HEK293 (cell line): ENCODE results near the gene C11orf21.

ENCODE experiments used
- BCL11B ChIP-seq: fragments of 450-650 bp; formaldehyde crosslinking; IDR thresholded peaks from 2 replicates; pipeline ENCODE4 v1.5.1; 2016; ENCODE audit warnings: low read depth, missing biosample characterization, missing genetic modification characterization
- ZBTB26 ChIP-seq: fragments of 450-650 bp; formaldehyde crosslinking; optimal IDR thresholded peaks from 2 replicates; pipeline ENCODE3; 2016; ENCODE audit warnings: missing biosample characterization, mild to moderate bottlenecking, missing genetic modification characterization
- ZBTB8A ChIP-seq: fragments of 450-650 bp; formaldehyde crosslinking; IDR thresholded peaks from 2 replicates; pipeline ENCODE4 v1.5.1; 2016; ENCODE audit warnings: missing biosample characterization, missing genetic modification characterization
- ZNF24 ChIP-seq: fragments of 450-650 bp; formaldehyde crosslinking; IDR thresholded peaks from 2 replicates; pipeline ENCODE4 v1.5.1; 2016; ENCODE audit warnings: missing biosample characterization, missing genetic modification characterization
- ZSCAN18 ChIP-seq: fragments of 450-650 bp; formaldehyde crosslinking; IDR thresholded peaks from 2 replicates; pipeline ENCODE4 v1.5.1; 2016; ENCODE audit warnings: missing biosample characterization, missing genetic modification characterization
- TF ChIP-seq, protein P1 (sequence below): fragments of 450-650 bp; formaldehyde crosslinking; IDR thresholded peaks from 2 replicates; pipeline ENCODE4 v1.5.1; 2016; ENCODE audit warnings: missing biosample characterization, missing genetic modification characterization
- TF ChIP-seq, protein P2 (sequence below): fragments of 450-650 bp; formaldehyde crosslinking; IDR thresholded peaks from 2 replicates; pipeline ENCODE4 v1.5.1; 2016; ENCODE audit warnings: missing biosample characterization, missing genetic modification characterization
- TF ChIP-seq, protein P3 (sequence below): fragments of 450-650 bp; formaldehyde crosslinking; IDR thresholded peaks from 2 replicates; pipeline ENCODE4 v1.5.1; 2016; ENCODE audit warnings: missing biosample characterization, missing genetic modification characterization, borderline replicate concordance

- TF ChIP-seq, protein P1, sequence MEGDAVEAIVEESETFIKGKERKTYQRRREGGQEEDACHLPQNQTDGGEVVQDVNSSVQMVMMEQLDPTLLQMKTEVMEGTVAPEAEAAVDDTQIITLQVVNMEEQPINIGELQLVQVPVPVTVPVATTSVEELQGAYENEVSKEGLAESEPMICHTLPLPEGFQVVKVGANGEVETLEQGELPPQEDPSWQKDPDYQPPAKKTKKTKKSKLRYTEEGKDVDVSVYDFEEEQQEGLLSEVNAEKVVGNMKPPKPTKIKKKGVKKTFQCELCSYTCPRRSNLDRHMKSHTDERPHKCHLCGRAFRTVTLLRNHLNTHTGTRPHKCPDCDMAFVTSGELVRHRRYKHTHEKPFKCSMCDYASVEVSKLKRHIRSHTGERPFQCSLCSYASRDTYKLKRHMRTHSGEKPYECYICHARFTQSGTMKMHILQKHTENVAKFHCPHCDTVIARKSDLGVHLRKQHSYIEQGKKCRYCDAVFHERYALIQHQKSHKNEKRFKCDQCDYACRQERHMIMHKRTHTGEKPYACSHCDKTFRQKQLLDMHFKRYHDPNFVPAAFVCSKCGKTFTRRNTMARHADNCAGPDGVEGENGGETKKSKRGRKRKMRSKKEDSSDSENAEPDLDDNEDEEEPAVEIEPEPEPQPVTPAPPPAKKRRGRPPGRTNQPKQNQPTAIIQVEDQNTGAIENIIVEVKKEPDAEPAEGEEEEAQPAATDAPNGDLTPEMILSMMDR: no peak
- TF ChIP-seq BCL11B (tag by site-specific recombination) (no peak), ZNF24 (no peak), ZBTB8A (tag by site-specific recombination) (no peak), ZBTB26 (tag by site-specific recombination) (no peak), ZSCAN18 (no peak)
- TF ChIP-seq, protein P2, sequence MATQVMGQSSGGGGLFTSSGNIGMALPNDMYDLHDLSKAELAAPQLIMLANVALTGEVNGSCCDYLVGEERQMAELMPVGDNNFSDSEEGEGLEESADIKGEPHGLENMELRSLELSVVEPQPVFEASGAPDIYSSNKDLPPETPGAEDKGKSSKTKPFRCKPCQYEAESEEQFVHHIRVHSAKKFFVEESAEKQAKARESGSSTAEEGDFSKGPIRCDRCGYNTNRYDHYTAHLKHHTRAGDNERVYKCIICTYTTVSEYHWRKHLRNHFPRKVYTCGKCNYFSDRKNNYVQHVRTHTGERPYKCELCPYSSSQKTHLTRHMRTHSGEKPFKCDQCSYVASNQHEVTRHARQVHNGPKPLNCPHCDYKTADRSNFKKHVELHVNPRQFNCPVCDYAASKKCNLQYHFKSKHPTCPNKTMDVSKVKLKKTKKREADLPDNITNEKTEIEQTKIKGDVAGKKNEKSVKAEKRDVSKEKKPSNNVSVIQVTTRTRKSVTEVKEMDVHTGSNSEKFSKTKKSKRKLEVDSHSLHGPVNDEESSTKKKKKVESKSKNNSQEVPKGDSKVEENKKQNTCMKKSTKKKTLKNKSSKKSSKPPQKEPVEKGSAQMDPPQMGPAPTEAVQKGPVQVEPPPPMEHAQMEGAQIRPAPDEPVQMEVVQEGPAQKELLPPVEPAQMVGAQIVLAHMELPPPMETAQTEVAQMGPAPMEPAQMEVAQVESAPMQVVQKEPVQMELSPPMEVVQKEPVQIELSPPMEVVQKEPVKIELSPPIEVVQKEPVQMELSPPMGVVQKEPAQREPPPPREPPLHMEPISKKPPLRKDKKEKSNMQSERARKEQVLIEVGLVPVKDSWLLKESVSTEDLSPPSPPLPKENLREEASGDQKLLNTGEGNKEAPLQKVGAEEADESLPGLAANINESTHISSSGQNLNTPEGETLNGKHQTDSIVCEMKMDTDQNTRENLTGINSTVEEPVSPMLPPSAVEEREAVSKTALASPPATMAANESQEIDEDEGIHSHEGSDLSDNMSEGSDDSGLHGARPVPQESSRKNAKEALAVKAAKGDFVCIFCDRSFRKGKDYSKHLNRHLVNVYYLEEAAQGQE (tag by site-specific recombination): no peak
- TF ChIP-seq, protein P3, sequence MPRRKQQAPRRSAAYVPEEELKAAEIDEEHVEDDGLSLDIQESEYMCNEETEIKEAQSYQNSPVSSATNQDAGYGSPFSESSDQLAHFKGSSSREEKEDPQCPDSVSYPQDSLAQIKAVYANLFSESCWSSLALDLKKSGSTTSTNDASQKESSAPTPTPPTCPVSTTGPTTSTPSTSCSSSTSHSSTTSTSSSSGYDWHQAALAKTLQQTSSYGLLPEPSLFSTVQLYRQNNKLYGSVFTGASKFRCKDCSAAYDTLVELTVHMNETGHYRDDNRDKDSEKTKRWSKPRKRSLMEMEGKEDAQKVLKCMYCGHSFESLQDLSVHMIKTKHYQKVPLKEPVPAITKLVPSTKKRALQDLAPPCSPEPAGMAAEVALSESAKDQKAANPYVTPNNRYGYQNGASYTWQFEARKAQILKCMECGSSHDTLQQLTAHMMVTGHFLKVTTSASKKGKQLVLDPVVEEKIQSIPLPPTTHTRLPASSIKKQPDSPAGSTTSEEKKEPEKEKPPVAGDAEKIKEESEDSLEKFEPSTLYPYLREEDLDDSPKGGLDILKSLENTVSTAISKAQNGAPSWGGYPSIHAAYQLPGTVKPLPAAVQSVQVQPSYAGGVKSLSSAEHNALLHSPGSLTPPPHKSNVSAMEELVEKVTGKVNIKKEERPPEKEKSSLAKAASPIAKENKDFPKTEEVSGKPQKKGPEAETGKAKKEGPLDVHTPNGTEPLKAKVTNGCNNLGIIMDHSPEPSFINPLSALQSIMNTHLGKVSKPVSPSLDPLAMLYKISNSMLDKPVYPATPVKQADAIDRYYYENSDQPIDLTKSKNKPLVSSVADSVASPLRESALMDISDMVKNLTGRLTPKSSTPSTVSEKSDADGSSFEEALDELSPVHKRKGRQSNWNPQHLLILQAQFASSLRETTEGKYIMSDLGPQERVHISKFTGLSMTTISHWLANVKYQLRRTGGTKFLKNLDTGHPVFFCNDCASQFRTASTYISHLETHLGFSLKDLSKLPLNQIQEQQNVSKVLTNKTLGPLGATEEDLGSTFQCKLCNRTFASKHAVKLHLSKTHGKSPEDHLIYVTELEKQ (tag by site-specific recombination): no peak
These were observed 2.9 kb upstream of the C11orf21 start for GRCh38 chr11:2304506-2305139.
